Ishikawa (cell line): ENCODE results near the gene TPCN2.

Experiments used
- CEBPB ChIP-seq: IDR thresholded peaks from 2 replicates; pipeline ENCODE4 v1.6.1; 2012
- EGR1 ChIP-seq: IDR thresholded peaks from 2 replicates; pipeline ENCODE4 v1.6.1; 2012
- EP300 ChIP-seq: IDR thresholded peaks from 2 replicates; pipeline ENCODE4 v1.6.1; 2012; ENCODE audit warnings: borderline replicate concordance
- FOXM1 ChIP-seq: IDR thresholded peaks from 2 replicates; pipeline ENCODE4 v1.6.1; 2012; ENCODE audit warnings: low read depth, borderline replicate concordance
- NFIC ChIP-seq: IDR thresholded peaks from 2 replicates; pipeline ENCODE4 v1.6.1; 2012
- TCF12 ChIP-seq: IDR thresholded peaks from 2 replicates; pipeline ENCODE4 v1.6.1; 2012; ENCODE audit warnings: low read depth
- ZBTB7A ChIP-seq: IDR thresholded peaks from 2 replicates; pipeline ENCODE4 v1.6.1; 2012; ENCODE audit warnings: low read depth
- TF ChIP-seq, protein P1 (sequence below): IDR thresholded peaks from 2 replicates; pipeline ENCODE4 v1.6.1; 2012
- TF ChIP-seq, protein P2 (sequence below): IDR thresholded peaks from 2 replicates; pipeline ENCODE4 v1.6.1; 2012; ENCODE audit warnings: low read depth, mild to moderate bottlenecking

DNA sequence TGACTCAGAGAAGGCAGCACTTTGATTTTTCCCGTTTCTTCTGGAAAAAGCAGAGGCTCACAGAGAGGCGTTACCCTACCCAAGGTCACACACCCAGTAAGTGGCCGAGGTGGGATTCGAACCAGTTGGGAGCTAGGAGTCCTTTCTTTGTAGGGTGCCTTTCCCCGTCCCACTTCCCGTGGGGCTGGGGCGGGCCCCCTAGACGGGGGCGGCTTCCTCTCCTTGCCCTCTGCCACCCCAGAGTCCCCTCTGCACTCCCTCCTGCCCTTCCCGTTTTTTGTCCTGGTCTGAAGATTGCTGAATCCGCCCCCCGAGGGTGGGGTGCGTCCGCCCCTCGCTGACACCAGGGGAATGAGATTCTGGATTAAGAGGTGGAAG, 747 bp downstream of the TPCN2 start:
- no peak for TF ChIP-seq NFIC
- TF ChIP-seq, protein P1, sequence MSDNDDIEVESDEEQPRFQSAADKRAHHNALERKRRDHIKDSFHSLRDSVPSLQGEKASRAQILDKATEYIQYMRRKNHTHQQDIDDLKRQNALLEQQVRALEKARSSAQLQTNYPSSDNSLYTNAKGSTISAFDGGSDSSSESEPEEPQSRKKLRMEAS, result no peak
- no peak for TF ChIP-seq EP300
- TF ChIP-seq CEBPB, result no peak
- TF ChIP-seq EGR1, result no peak
- no peak for TF ChIP-seq FOXM1
- no peak for TF ChIP-seq TCF12
- TF ChIP-seq, protein P2, sequence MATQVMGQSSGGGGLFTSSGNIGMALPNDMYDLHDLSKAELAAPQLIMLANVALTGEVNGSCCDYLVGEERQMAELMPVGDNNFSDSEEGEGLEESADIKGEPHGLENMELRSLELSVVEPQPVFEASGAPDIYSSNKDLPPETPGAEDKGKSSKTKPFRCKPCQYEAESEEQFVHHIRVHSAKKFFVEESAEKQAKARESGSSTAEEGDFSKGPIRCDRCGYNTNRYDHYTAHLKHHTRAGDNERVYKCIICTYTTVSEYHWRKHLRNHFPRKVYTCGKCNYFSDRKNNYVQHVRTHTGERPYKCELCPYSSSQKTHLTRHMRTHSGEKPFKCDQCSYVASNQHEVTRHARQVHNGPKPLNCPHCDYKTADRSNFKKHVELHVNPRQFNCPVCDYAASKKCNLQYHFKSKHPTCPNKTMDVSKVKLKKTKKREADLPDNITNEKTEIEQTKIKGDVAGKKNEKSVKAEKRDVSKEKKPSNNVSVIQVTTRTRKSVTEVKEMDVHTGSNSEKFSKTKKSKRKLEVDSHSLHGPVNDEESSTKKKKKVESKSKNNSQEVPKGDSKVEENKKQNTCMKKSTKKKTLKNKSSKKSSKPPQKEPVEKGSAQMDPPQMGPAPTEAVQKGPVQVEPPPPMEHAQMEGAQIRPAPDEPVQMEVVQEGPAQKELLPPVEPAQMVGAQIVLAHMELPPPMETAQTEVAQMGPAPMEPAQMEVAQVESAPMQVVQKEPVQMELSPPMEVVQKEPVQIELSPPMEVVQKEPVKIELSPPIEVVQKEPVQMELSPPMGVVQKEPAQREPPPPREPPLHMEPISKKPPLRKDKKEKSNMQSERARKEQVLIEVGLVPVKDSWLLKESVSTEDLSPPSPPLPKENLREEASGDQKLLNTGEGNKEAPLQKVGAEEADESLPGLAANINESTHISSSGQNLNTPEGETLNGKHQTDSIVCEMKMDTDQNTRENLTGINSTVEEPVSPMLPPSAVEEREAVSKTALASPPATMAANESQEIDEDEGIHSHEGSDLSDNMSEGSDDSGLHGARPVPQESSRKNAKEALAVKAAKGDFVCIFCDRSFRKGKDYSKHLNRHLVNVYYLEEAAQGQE, result no peak
- TF ChIP-seq ZBTB7A, result no peak
